Keratinocyte (primary cell): ENCODE results near the gene RALGAPA2. TPM values are rescaled to one million over a fixed set of nuclear protein-coding genes. Genes with fewer than 3 reads are reported as not detected.

ENCODE experiments used
- DNase-seq: peaks from one replicate; pipeline ENCODE4 v3.0.0-alpha.2; 2011; ENCODE audit warnings: low read depth, missing footprints, low spot score
- FAIRE-seq: peaks from 2 replicates; lab custom pipeline; 2011; peaks lifted over from hg19 to GRCh38; lab: Jason Lieb, UNC
- H2AFZ ChIP-seq: 2 replicates; pipeline ENCODE4 v1.6.0; 2012; ENCODE audit warnings: low read length, control low read depth, inconsistent platforms; ENCODE audit not compliant: control insufficient read depth
- H3K27ac ChIP-seq: 2 replicates; pipeline ENCODE4 v1.5.1; 2011; ENCODE audit warnings: low read length; ENCODE audit not compliant: control insufficient read depth, insufficient read depth
- H3K27me3 ChIP-seq: 3 replicates; pipeline ENCODE4 v1.6.0; 2011; ENCODE audit warnings: low read length; ENCODE audit not compliant: control insufficient read depth, insufficient read depth; ENCODE audit errors: extremely low read depth
- H3K36me3 ChIP-seq, 2 experiments: 2 replicates in 1 of 2; 3 replicates in 1 of 2; pipeline ENCODE4 v1.5.1; 2011; ENCODE audit warnings: low read length in 2 of 2, mild to moderate bottlenecking in 1 of 2; ENCODE audit not compliant: control insufficient read depth in 2 of 2, insufficient read depth in 2 of 2; ENCODE audit errors: extremely low read depth in 1 of 2
- H3K4me1 ChIP-seq: 3 replicates; pipeline ENCODE4 v1.5.1; 2011; ENCODE audit warnings: low read length; ENCODE audit not compliant: control insufficient read depth, insufficient read depth; ENCODE audit errors: extremely low read depth
- H3K4me2 ChIP-seq: 3 replicates; pipeline ENCODE4 v1.6.0; 2011; ENCODE audit warnings: low read depth, low read length; ENCODE audit not compliant: control insufficient read depth, insufficient read depth; ENCODE audit errors: extremely low read depth
- H3K4me3 ChIP-seq, 3 experiments: fragments of 200-600 bp in 1 of 3; sonication (generic) in 1 of 3; 2 replicates in 2 of 3; 3 replicates in 1 of 3; pipeline ENCODE4 v1.5.1; 2011 to 2016; ENCODE audit warnings: low read length in 3 of 3, mild to moderate bottlenecking in 3 of 3, control low read depth in 2 of 3, inconsistent platforms in 1 of 3, low read depth in 1 of 3, mixed read lengths in 1 of 3, mixed run types in 1 of 3, moderate library complexity in 1 of 3; ENCODE audit not compliant: control insufficient read depth in 2 of 3, insufficient read depth in 2 of 3; ENCODE audit errors: extremely low read depth in 1 of 3
- H3K79me2 ChIP-seq: 2 replicates; pipeline ENCODE4 v1.6.0; 2012; ENCODE audit warnings: low read length; ENCODE audit not compliant: control insufficient read depth, insufficient read depth
- H3K9ac ChIP-seq: 3 replicates; pipeline ENCODE4 v1.6.0; 2011; ENCODE audit warnings: low read length; ENCODE audit not compliant: control insufficient read depth, insufficient read depth; ENCODE audit errors: extremely low read depth
- H3K9me1 ChIP-seq: 3 replicates; pipeline ENCODE4 v1.6.0; 2011; ENCODE audit warnings: low read length; ENCODE audit not compliant: control insufficient read depth, insufficient read depth; ENCODE audit errors: extremely low read depth
- H3K9me3 ChIP-seq: 2 replicates; pipeline ENCODE4 v1.5.1; 2012; ENCODE audit warnings: low read depth, low read length; ENCODE audit not compliant: control insufficient read depth
- H4K20me1 ChIP-seq: 3 replicates; pipeline ENCODE4 v1.6.0; 2011; ENCODE audit warnings: low read length; ENCODE audit not compliant: control insufficient read depth, insufficient read depth; ENCODE audit errors: extremely low read depth
- EZH2 ChIP-seq: IDR thresholded peaks from one replicate; pipeline ENCODE4 v1.6.1; 2012; ENCODE audit warnings: inconsistent platforms, mild to moderate bottlenecking, low read length, moderate library complexity
- dilution Hi-C: fragments of 300-500 bp; cut with MboI; formaldehyde crosslinking; loops from one replicate; pipeline ENCODE4 v1.7.0; 2020; ENCODE audit warnings: low sequenced_read_pairs; ENCODE audit not compliant: extremely low pct_ligation_motif_present
- polyA plus RNA-seq, 5 experiments: library from polyadenylated mRNA; depleted of rRNA in 3 of 5; stranded (reverse) in 3 of 5; stranded (forward) in 1 of 5; unstranded in 1 of 5; fragments of >200 nt; gene quantifications; 1 replicate in 1 of 5; 2 replicates in 3 of 5; 3 replicates in 1 of 5; pipeline versions ENCODE4 v1.2.1 to v1.2.3, GENCODE V29; 2011 to 2012; ENCODE audit warnings: missing spikeins in 2 of 5, low read depth in 1 of 5, low replicate concordance in 1 of 5
- TF ChIP-seq, protein P1 (sequence below), 3 experiments: IDR thresholded peaks in 1 of 3; conservative IDR thresholded peaks in 1 of 3; optimal IDR thresholded peaks in 1 of 3; 2 replicates in 2 of 3; 3 replicates in 1 of 3; pipeline versions ENCODE3 to v1.5.1; 2011; ENCODE audit warnings: low read length in 3 of 3, mild to moderate bottlenecking in 3 of 3, moderate library complexity in 2 of 3, control low read depth in 1 of 3, inconsistent platforms in 1 of 3; ENCODE audit not compliant: insufficient read depth in 2 of 3; ENCODE audit errors: extremely low read depth in 1 of 3

The RALGAPA2 gene
- polyA plus RNA-seq, 1 donor (not counting 4 experiments of a cell fraction or from before 2014, with no cell fraction given), result 3.2 TPM

DNA sequence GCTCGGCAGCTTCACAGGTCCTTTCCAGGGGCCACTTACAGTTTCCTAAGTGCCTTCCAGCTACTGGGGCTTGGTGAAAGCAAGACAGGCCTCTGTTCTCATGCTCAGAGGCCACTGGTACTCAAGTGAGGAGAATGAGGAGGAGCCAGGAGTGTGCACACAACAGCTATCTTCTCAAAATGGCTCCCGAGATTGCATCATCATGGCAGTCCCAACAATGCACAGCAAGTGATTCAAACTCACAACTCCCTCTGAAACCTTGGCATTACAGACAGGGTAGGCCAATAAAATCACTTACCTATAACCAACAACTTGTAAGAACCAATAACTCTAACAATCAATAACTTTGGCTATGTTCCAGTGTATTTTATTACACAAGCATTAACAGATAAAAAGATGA lies 77.4 kb downstream of the RALGAPA2 start:
- dilution Hi-C loops, result no loop called here
- no peak overlapping the region for H3K4me3 ChIP-seq
- peaks cover 0 to 3% of the 10 kb centered on the region in 2 experiments for H3K36me3 ChIP-seq
- no peak for TF ChIP-seq EZH2
- TF ChIP-seq, protein P1, sequence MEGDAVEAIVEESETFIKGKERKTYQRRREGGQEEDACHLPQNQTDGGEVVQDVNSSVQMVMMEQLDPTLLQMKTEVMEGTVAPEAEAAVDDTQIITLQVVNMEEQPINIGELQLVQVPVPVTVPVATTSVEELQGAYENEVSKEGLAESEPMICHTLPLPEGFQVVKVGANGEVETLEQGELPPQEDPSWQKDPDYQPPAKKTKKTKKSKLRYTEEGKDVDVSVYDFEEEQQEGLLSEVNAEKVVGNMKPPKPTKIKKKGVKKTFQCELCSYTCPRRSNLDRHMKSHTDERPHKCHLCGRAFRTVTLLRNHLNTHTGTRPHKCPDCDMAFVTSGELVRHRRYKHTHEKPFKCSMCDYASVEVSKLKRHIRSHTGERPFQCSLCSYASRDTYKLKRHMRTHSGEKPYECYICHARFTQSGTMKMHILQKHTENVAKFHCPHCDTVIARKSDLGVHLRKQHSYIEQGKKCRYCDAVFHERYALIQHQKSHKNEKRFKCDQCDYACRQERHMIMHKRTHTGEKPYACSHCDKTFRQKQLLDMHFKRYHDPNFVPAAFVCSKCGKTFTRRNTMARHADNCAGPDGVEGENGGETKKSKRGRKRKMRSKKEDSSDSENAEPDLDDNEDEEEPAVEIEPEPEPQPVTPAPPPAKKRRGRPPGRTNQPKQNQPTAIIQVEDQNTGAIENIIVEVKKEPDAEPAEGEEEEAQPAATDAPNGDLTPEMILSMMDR (optimal IDR thresholded peaks at IDR 0.05 in 1 of 3, IDR thresholded peaks at IDR 0.05 in 1 of 3, conservative IDR thresholded peaks at IDR 0.05 in 1 of 3; ENCODE audit: extremely low read depth in 1 of 3, insufficient read depth in 2 of 3, low read length in 3 of 3), result no peak
- H3K79me2 ChIP-seq, result no peaks in the 10 kb centered on the region
- FAIRE-seq (no peak), DNase-seq (no peak)
- H3K27ac ChIP-seq, result no peak overlapping the region
- H3K9me3 ChIP-seq, result no peaks in the 10 kb centered on the region
- H3K9me1 ChIP-seq, result no peaks in the 10 kb centered on the region
- no peak overlapping the region for H2AFZ ChIP-seq
- H3K4me2 ChIP-seq, result no peak overlapping the region
- H4K20me1 ChIP-seq, result no peaks in the 10 kb centered on the region
- no peak overlapping the region for H3K9ac ChIP-seq
- no peaks in the 10 kb centered on the region for H3K27me3 ChIP-seq
- H3K4me1 ChIP-seq, result peaks cover 2% of the 10 kb centered on the region

DNA sequence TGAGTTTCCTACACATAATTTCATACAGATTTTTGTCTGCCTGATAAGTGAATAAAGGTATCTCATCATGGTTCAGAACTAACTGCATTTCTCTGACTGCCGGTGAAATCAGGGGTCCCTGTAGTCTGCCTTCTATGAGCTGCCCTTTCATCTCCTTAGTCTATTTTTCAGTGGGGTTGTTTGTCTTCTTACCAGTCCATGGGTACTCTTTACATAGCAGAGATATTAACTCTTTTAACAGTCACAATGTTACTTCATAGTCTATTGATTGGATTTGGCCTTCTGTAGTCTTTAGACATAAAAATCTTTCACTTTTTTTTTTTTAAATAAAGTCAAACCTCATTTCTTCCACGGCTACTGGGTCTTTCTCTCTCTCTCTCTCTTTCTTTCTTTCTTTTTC lies 79.8 kb downstream of the RALGAPA2 start:
- H3K27ac ChIP-seq, result no peak overlapping the region
- H3K4me2 ChIP-seq, result no peak overlapping the region
- H3K9me3 ChIP-seq, result no peaks in the 10 kb centered on the region
- H3K79me2 ChIP-seq, result no peaks in the 10 kb centered on the region
- no peaks in the 10 kb centered on the region for H3K9me1 ChIP-seq
- DNase-seq, result no peak
- dilution Hi-C loops, result no loop called here
- no peak for FAIRE-seq
- no peaks in the 10 kb centered on the region for H4K20me1 ChIP-seq
- H3K27me3 ChIP-seq, result no peaks in the 10 kb centered on the region
- peaks cover 0 to 2% of the 10 kb centered on the region in 2 experiments for H3K36me3 ChIP-seq
- TF ChIP-seq, protein P1 (optimal IDR thresholded peaks at IDR 0.05 in 1 of 3, IDR thresholded peaks at IDR 0.05 in 1 of 3, conservative IDR thresholded peaks at IDR 0.05 in 1 of 3; ENCODE audit: extremely low read depth in 1 of 3, insufficient read depth in 2 of 3, low read length in 3 of 3), result no peak
- TF ChIP-seq EZH2, result no peak
- H2AFZ ChIP-seq, result no peak overlapping the region
- H3K4me3 ChIP-seq, result no peak overlapping the region
- H3K4me1 ChIP-seq, result peaks cover 2% of the 10 kb centered on the region
- H3K9ac ChIP-seq, result no peak overlapping the region
